ENCODE data around the gene U2SURP.

Gene U2SURP

GRCh38 chr3:142999881-143000280 lies 1.5 kb upstream of the U2SURP start:
- Histone ChIP-seq H3K9me3 (ENCODE audit: insufficient read depth, low read depth, low read length) (no peaks in the 10 kb centered on the region), H3K27ac (ENCODE audit: low read length) (no peak overlapping the region), H3K4me1 (ENCODE audit: insufficient read depth, low read length) (0 out of 2 replicates have a peak, but pooled peaks cover 3% of the 10 kb centered on the region), H3K36me3 (ENCODE audit: insufficient read depth, low read depth, low read length) (no peaks in the 10 kb centered on the region), H3K9ac (ENCODE audit: low read depth, low read length) (peak overlapping the region; percentile 96; the same call in 1 of the 2 replicates), H3K27me3 (ENCODE audit: insufficient read depth, low read length) (no peaks in the 10 kb centered on the region), H3K4me3 (ENCODE audit: low read length) (peak overlapping the region; percentile 94)

- 0 out of 2 replicates have a peak, but pooled peaks cover 3% of the 10 kb centered on the region for H3K4me1 ChIP-seq (ENCODE audit: insufficient read depth, low read length)
- H3K9ac ChIP-seq (ENCODE audit: low read depth, low read length) = peak overlapping the region; percentile 96; the same call in 1 of the 2 replicates
- peak overlapping the region; percentile 94 for H3K4me3 ChIP-seq (ENCODE audit: low read length)
- H3K27ac ChIP-seq (ENCODE audit: low read length) = no peak overlapping the region
- no peaks in the 10 kb centered on the region for H3K9me3 ChIP-seq (ENCODE audit: insufficient read depth, low read depth, low read length)
- no peaks in the 10 kb centered on the region for H3K27me3 ChIP-seq (ENCODE audit: insufficient read depth, low read length)
- no peaks in the 10 kb centered on the region for H3K36me3 ChIP-seq (ENCODE audit: insufficient read depth, low read depth, low read length)
These were observed 842 bp upstream of the U2SURP start for GRCh38 chr3:143000528-143000927.

- peak overlapping the region; percentile 96 for H3K9ac ChIP-seq (ENCODE audit: low read depth, low read length)
- no peaks in the 10 kb centered on the region for H3K27me3 ChIP-seq (ENCODE audit: insufficient read depth, low read length)
These were observed 369 bp upstream of the U2SURP start for GRCh38 chr3:143001034-143001368.

GRCh38 chr3:143002083-143002712 lies 828 bp downstream of the U2SURP start:
- peak overlapping the region; percentile 94 for H3K4me3 ChIP-seq (ENCODE audit: low read length)
- H3K9me3 ChIP-seq (ENCODE audit: insufficient read depth, low read depth, low read length) = no peaks in the 10 kb centered on the region
- H3K27ac ChIP-seq (ENCODE audit: low read length) = peak overlapping the region; percentile 81
- no peaks in the 10 kb centered on the region for H3K27me3 ChIP-seq (ENCODE audit: insufficient read depth, low read length)
- H3K9ac ChIP-seq (ENCODE audit: low read depth, low read length) = peak overlapping the region; percentile 96
- H3K4me1 ChIP-seq (ENCODE audit: insufficient read depth, low read length) = 0 out of 2 replicates have a peak, but pooled peaks cover 3% of the 10 kb centered on the region
- H3K36me3 ChIP-seq (ENCODE audit: insufficient read depth, low read depth, low read length) = no peaks in the 10 kb centered on the region

More at GRCh38 chr3:143001034-143001368, 369 bp upstream of the U2SURP start:
- Histone ChIP-seq H3K9me3 (ENCODE audit: insufficient read depth, low read depth, low read length) (no peaks in the 10 kb centered on the region), H3K36me3 (ENCODE audit: insufficient read depth, low read depth, low read length) (no peaks in the 10 kb centered on the region), H3K27ac (ENCODE audit: low read length) (no peak overlapping the region), H3K4me1 (ENCODE audit: insufficient read depth, low read length) (0 out of 2 replicates have a peak, but pooled peaks cover 3% of the 10 kb centered on the region), H3K4me3 (ENCODE audit: low read length) (peak overlapping the region; percentile 94)

- H3K9ac ChIP-seq (ENCODE audit: low read depth, low read length) = peak overlapping the region; percentile 96
- no peaks in the 10 kb centered on the region for H3K27me3 ChIP-seq (ENCODE audit: insufficient read depth, low read length)
- peak overlapping the region; percentile 94 for H3K4me3 ChIP-seq (ENCODE audit: low read length)
- no peaks in the 10 kb centered on the region for H3K36me3 ChIP-seq (ENCODE audit: insufficient read depth, low read depth, low read length)
- H3K4me1 ChIP-seq (ENCODE audit: insufficient read depth, low read length) = 0 out of 2 replicates have a peak, but pooled peaks cover 3% of the 10 kb centered on the region
- H3K9me3 ChIP-seq (ENCODE audit: insufficient read depth, low read depth, low read length) = no peaks in the 10 kb centered on the region
- H3K27ac ChIP-seq (ENCODE audit: low read length) = peak overlapping the region; percentile 81
These were observed 1.4 kb downstream of the U2SURP start for GRCh38 chr3:143002727-143003126.

- no peaks in the 10 kb centered on the region for H3K36me3 ChIP-seq (ENCODE audit: insufficient read depth, low read depth, low read length)
- H3K27me3 ChIP-seq (ENCODE audit: insufficient read depth, low read length) = no peaks in the 10 kb centered on the region
- no peak overlapping the region for H3K27ac ChIP-seq (ENCODE audit: low read length)
- no peaks in the 10 kb centered on the region for H3K9me3 ChIP-seq (ENCODE audit: insufficient read depth, low read depth, low read length)
- no peak overlapping the region for H3K9ac ChIP-seq (ENCODE audit: low read depth, low read length)
- H3K4me1 ChIP-seq (ENCODE audit: insufficient read depth, low read length) = peaks cover 4% of the 10 kb centered on the region; the same call in 1 of the 2 replicates
- no peak overlapping the region for H3K4me3 ChIP-seq (ENCODE audit: low read length)
These were observed 3.5 kb downstream of the U2SURP start for GRCh38 chr3:143004823-143005222.

- no peaks in the 10 kb centered on the region for H3K9me3 ChIP-seq (ENCODE audit: insufficient read depth, low read depth, low read length)
- H3K4me1 ChIP-seq (ENCODE audit: insufficient read depth, low read length) = peaks cover 4% of the 10 kb centered on the region; the same call in 1 of the 2 replicates
- peaks cover 38% of the 10 kb centered on the region for H3K36me3 ChIP-seq (ENCODE audit: insufficient read depth, low read depth, low read length)
- H3K27me3 ChIP-seq (ENCODE audit: insufficient read depth, low read length) = no peaks in the 10 kb centered on the region
- no peak overlapping the region for H3K4me3 ChIP-seq (ENCODE audit: low read length)
- no peak overlapping the region for H3K9ac ChIP-seq (ENCODE audit: low read depth, low read length)
- no peak overlapping the region for H3K27ac ChIP-seq (ENCODE audit: low read length)
These were observed 8.7 kb downstream of the U2SURP start for GRCh38 chr3:143010024-143010423.

GRCh38 chr3:143011705-143012104 lies 10.3 kb downstream of the U2SURP start:
- Histone ChIP-seq H3K9ac (ENCODE audit: low read depth, low read length) (no peak overlapping the region), H3K36me3 (ENCODE audit: insufficient read depth, low read depth, low read length) (peaks cover 51% of the 10 kb centered on the region), H3K27me3 (ENCODE audit: insufficient read depth, low read length) (no peaks in the 10 kb centered on the region), H3K4me3 (ENCODE audit: low read length) (no peak overlapping the region), H3K9me3 (ENCODE audit: insufficient read depth, low read depth, low read length) (no peaks in the 10 kb centered on the region), H3K27ac (ENCODE audit: low read length) (no peak overlapping the region), H3K4me1 (ENCODE audit: insufficient read depth, low read length) (peaks cover 4% of the 10 kb centered on the region; the same call in 1 of the 2 replicates)

- Histone ChIP-seq H3K9me3 (ENCODE audit: insufficient read depth, low read depth, low read length) (no peaks in the 10 kb centered on the region), H3K27ac (ENCODE audit: low read length) (no peak overlapping the region), H3K27me3 (ENCODE audit: insufficient read depth, low read length) (no peaks in the 10 kb centered on the region), H3K36me3 (ENCODE audit: insufficient read depth, low read depth, low read length) (peaks cover 83% of the 10 kb centered on the region), H3K9ac (ENCODE audit: low read depth, low read length) (no peak overlapping the region), H3K4me3 (ENCODE audit: low read length) (no peak overlapping the region), H3K4me1 (ENCODE audit: insufficient read depth, low read length) (no peaks in the 10 kb centered on the region)
These were observed 13.6 kb downstream of the U2SURP start for GRCh38 chr3:143014921-143015320.

GRCh38 chr3:143016321-143016972 lies 15.1 kb downstream of the U2SURP start:
- Histone ChIP-seq H3K9ac (ENCODE audit: low read depth, low read length) (no peak overlapping the region), H3K36me3 (ENCODE audit: insufficient read depth, low read depth, low read length) (peaks cover 96% of the 10 kb centered on the region), H3K4me3 (ENCODE audit: low read length) (no peak overlapping the region), H3K4me1 (ENCODE audit: insufficient read depth, low read length) (no peaks in the 10 kb centered on the region), H3K9me3 (ENCODE audit: insufficient read depth, low read depth, low read length) (no peaks in the 10 kb centered on the region), H3K27ac (ENCODE audit: low read length) (no peak overlapping the region), H3K27me3 (ENCODE audit: insufficient read depth, low read length) (no peaks in the 10 kb centered on the region)

- peaks cover 100% of the 10 kb centered on the region for H3K36me3 ChIP-seq (ENCODE audit: insufficient read depth, low read depth, low read length)
- H3K9me3 ChIP-seq (ENCODE audit: insufficient read depth, low read depth, low read length) = no peaks in the 10 kb centered on the region
- H3K27me3 ChIP-seq (ENCODE audit: insufficient read depth, low read length) = no peaks in the 10 kb centered on the region
- no peak overlapping the region for H3K27ac ChIP-seq (ENCODE audit: low read length)
- no peak overlapping the region for H3K9ac ChIP-seq (ENCODE audit: low read depth, low read length)
- no peak overlapping the region for H3K4me3 ChIP-seq (ENCODE audit: low read length)
- H3K4me1 ChIP-seq (ENCODE audit: insufficient read depth, low read length) = peaks cover 10% of the 10 kb centered on the region
These were observed 23.1 kb downstream of the U2SURP start for GRCh38 chr3:143024351-143024960.

GRCh38 chr3:143031327-143031726 lies 30.0 kb downstream of the U2SURP start:
- Histone ChIP-seq H3K36me3 (ENCODE audit: insufficient read depth, low read depth, low read length) (peaks cover 97% of the 10 kb centered on the region), H3K9ac (ENCODE audit: low read depth, low read length) (no peak overlapping the region), H3K4me3 (ENCODE audit: low read length) (no peak overlapping the region), H3K27ac (ENCODE audit: low read length) (no peak overlapping the region), H3K27me3 (ENCODE audit: insufficient read depth, low read length) (no peaks in the 10 kb centered on the region), H3K4me1 (ENCODE audit: insufficient read depth, low read length) (no peaks in the 10 kb centered on the region), H3K9me3 (ENCODE audit: insufficient read depth, low read depth, low read length) (no peaks in the 10 kb centered on the region)
